H1 (cell line): ENCODE results near the gene ABCC4. TPM values are rescaled to one million over a fixed set of nuclear protein-coding genes. Genes with fewer than 3 reads are reported as not detected.

Source experiments
- POLR2A ChIP-seq, 2 experiments: IDR thresholded peaks; 1 replicate in 1 of 2; 2 replicates in 1 of 2; pipeline ENCODE4 v1.6.1; 2011; ENCODE audit warnings: low read depth in 2 of 2, low read length in 2 of 2, mild to moderate bottlenecking in 2 of 2; ENCODE audit errors: control extremely low read depth in 1 of 2
- TAF7 ChIP-seq: optimal IDR thresholded peaks from 2 replicates; pipeline ENCODE3; 2011; ENCODE audit warnings: low read depth, mild to moderate bottlenecking, inconsistent platforms, low read length, moderate library complexity, borderline replicate concordance
- TEAD4 ChIP-seq: IDR thresholded peaks from 2 replicates; pipeline ENCODE4 v1.6.1; 2012; ENCODE audit warnings: low read depth, low read length, inconsistent platforms, mixed read lengths
- polyA plus RNA-seq, 7 experiments: library from polyadenylated mRNA; depleted of rRNA in 3 of 7; stranded (reverse) in 5 of 7; unstranded in 2 of 7; fragments of >200 nt in 5 of 7; fragments of 200-250 nt in 2 of 7; gene quantifications; 1 replicate in 5 of 7; 2 replicates in 1 of 7; 4 replicates in 1 of 7; pipeline versions ENCODE4 v1.2.1 to v1.2.3, GENCODE V29; 2011 to 2013; ENCODE audit warnings: missing spikeins in 2 of 7, mixed read lengths in 2 of 7
- total RNA-seq: library from RNA; stranded (reverse); fragmentation: NEBNext Ultra II Directional; extraction: Animal tissue kit (Norgen Biotek cat#: 25700); gene quantifications from 2 replicates; pipeline ENCODE4 v1.2.1, GENCODE V29; 2021

Gene ABCC4
- total and polyA plus RNA-seq, 2 of the 8 experiments (the other 6 are each of a cell fraction or from before 2014, with no cell fraction given): 4.0 to 14.1 TPM

DNA sequence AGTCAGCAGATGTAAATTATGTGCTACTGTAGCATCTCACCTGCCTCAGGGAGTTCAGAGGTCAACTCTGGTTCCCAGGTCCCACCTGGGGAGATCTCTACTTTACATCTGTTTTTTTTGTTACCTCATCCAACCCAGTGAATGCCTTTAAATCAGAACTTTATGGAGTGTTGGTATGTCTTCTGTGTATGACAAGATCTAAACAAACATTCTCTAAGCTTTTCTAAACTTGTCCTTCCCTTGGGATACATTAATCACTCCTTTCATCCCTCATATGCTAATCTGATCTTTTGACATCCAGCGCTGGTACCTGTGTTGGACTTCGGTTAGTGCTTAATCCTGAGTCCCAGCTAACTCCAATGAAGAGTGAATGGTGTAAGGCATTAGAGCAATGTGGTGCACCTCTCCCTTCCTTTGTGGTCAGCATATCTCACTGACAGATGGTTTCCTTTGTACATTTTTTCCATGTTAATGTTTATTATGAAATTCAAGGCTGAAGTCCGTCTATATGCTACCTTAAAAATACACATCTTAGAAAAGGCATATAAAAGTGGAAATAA, 213.4 kb downstream of the ABCC4 start (continued):
- TF ChIP-seq TAF7 (no peak), POLR2A (IDR thresholded peaks at IDR 0.05; ENCODE audit: control extremely low read depth in 1 of 2, low read depth in 2 of 2, low read length in 2 of 2) (no peak), TEAD4 (no peak)
- TF ChIP-seq, all 59 proteins: peak for 0
